ENCODE results near the gene FOXN1.
"Not testable (repeated sequence)": the region's sequence is repeated elsewhere in the genome, so short reads cannot be mapped to it uniquely, and the experiment has no call there.

The FOXN1 gene

DNA sequence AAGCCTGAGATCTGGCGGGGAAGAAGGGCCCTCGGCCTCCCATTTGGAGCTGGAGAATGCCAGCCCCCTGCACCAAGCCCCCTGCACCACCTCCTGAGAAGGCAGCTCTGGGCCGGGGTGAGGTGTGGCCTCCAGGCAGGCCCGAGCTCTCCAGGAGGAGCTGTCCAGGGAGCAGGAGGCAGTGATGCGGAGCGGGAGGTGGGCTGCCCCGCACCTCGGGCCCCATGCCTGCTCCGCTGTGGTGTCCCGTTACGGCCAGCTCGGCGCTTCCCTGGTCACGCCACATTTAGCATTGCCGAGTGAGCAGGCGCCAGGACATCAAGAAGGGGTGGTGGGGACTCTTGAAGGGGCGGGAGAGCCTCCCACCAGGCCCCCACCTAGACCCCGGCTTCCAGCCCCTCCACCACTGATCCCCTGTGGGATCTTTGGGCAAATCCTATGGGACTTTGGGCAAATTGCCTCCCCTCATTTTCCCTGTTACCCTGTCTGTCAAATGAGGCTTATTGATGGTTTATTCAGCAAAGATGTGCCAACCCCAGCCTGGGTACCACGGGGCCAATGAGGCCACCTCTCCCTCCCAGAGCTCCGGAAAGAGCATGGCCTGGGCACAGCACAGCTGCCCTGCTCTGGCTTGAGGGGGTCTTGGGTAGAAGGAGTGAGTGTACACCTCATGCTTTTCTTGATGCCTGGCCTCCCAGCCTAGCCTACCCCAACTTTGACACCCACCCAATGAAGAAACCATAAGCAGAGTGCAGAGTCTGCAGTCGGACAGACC is 15.3 kb downstream of the FOXN1 start:
- no peaks in the 10 kb centered on the region for H3K36me3 Mint-ChIP-seq (ENCODE audit: low read depth)
- H3K9me3 Mint-ChIP-seq = no peaks in the 10 kb centered on the region
- DNase-seq (no peak), ATAC-seq (no peak)
- H3K4me3 Mint-ChIP-seq = no peak overlapping the region
- H3K27me3 Mint-ChIP-seq = peaks cover 2% of the 10 kb centered on the region
- no peaks in the 10 kb centered on the region for H3K4me1 Mint-ChIP-seq
- H3K27ac Mint-ChIP-seq = no peak overlapping the region

DNA sequence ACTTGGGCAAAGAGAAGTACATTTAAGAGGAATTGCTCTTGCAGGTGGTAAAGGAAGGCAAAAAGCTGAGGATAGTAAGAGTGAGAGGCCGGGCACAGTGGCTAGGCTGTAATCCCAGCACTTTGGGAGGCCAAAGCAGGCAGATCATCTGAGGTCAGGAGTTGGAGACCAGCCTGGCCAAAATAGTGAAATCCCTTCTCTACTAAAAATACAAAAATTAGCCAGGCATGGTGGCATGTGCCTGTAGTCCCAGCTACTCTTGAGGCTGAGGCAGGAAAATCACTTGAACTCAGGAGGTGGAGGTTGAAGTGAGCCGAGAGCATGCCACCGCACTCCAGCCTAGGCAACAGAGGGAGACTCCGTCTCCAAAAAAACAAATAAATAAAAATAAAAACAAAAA is 16.1 kb downstream of the FOXN1 start:
- not testable (repeated sequence) for DNase-seq; H3K36me3 Mint-ChIP-seq (ENCODE audit: low read depth); ATAC-seq; H3K4me1 Mint-ChIP-seq; H3K27ac Mint-ChIP-seq; H3K4me3 Mint-ChIP-seq; H3K27me3 Mint-ChIP-seq; H3K9me3 Mint-ChIP-seq

DNA sequence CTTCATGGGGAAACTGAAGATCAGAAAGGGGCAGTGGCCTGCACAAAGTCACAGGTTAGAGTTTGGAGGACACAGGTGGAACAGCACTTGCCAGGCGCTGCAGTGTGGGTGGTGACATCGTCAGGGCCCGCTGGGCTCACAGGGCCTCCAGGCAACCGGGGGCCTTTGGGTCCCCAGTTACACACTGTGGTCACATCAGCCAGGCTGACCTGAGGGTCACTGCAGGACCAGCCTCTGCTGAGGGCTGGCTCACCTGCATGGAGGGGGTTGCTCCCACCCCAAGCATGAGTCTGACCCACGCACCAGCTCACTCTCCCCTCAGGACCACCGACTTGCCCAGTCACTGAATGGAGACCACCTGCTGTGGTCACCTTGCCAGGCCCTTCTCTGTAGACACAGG is 17.0 kb downstream of the FOXN1 start:
- Mint-ChIP-seq H3K36me3 (ENCODE audit: low read depth) (no peaks in the 10 kb centered on the region), H3K27me3 (peaks cover 2% of the 10 kb centered on the region), H3K9me3 (no peaks in the 10 kb centered on the region), H3K4me3 (no peak overlapping the region), H3K27ac (no peak overlapping the region), H3K4me1 (no peaks in the 10 kb centered on the region)
- DNase-seq = no peak
- no peak for ATAC-seq

DNA sequence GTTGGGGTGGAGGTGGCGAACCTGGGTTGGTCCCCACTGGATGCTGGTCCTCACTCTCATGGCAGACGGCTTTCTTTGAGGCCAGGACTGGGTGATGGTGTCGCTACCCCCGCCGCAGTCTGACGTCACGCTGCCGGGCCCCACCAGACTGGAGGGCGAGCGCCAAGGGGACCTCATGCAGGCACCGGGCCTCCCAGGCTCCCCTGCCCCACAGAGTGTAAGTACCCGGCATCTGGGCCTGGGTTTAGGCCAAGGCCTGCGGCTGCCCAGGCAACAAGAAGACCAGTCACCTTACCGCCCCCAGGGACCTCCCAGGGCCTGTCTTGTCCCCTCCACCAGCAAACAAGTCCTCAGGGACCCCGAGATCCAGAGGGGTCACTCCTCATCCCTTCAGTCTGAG is 17.7 kb downstream of the FOXN1 start:
- no peaks in the 10 kb centered on the region for H3K9me3 Mint-ChIP-seq
- H3K27me3 Mint-ChIP-seq = peaks cover 2% of the 10 kb centered on the region
- no peak overlapping the region for H3K27ac Mint-ChIP-seq
- H3K36me3 Mint-ChIP-seq (ENCODE audit: low read depth) = no peaks in the 10 kb centered on the region
- no peak for ATAC-seq
- H3K4me1 Mint-ChIP-seq = no peaks in the 10 kb centered on the region
- H3K4me3 Mint-ChIP-seq = no peak overlapping the region
- DNase-seq = no peak

DNA sequence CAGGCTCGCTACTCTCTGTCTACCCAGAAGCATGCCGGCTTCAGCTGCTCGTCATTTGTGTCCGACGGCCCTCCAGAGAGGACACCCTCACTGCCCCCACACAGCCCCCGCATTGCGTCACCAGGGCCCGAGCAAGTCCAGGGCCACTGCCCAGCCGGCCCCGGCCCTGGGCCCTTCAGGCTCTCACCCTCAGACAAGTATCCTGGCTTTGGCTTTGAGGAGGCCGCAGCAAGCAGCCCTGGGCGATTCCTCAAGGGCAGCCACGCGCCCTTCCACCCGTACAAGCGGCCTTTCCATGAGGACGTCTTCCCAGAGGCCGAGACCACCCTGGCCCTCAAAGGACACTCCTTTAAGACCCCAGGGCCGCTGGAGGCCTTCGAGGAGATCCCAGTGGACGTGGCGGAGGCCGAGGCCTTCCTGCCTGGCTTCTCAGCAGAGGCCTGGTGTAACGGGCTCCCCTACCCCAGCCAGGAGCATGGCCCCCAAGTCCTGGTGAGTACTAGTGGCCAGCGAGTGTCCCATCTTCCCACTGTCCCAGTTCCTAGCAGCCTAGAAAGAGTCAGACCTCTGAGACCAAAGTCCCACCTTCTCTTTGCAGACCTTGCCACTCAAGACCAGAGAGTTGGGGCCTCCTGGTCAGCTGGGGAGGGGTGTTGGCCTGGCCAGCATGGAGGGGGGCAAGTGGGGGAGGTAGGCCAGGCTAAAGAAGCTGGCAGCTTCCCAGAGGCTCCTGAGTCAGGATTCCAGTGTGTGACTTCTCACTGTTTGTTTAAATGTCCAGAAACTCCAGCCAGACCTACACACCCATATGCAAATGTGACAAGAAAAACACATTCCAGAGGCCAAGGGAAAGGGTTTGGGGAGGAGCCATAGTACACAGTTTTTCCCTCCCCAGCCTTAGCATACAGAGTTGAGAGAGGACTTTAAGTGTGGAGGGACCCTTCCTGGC is 18.6 kb downstream of the FOXN1 start:
- no peak for DNase-seq
- no peaks in the 10 kb centered on the region for H3K9me3 Mint-ChIP-seq
- no peaks in the 10 kb centered on the region for H3K4me1 Mint-ChIP-seq
- H3K4me3 Mint-ChIP-seq = no peak overlapping the region
- H3K27ac Mint-ChIP-seq = no peak overlapping the region
- no peak for ATAC-seq
- no peaks in the 10 kb centered on the region for H3K36me3 Mint-ChIP-seq (ENCODE audit: low read depth)
- H3K27me3 Mint-ChIP-seq = no peaks in the 10 kb centered on the region

DNA sequence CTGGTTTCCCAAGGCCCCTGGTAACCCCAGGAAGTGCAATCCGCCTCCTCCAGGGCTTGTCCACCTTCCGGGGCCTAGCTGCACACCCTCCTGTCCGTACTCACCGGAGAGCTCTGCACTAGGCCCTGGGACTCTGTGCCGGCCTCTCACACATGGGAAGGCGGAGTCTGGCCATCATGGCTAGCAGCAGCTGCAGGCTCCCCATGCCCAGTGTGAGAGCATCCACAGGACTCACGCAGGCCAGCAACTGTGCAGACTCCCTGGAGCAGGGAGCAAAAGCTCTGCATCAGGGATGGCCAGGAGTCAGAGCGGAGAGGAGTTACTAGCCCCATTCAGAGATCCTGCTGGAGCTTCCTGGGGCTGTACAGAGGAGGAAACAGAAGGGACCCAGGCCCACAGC is 20.2 kb downstream of the FOXN1 start:
- Mint-ChIP-seq H3K4me1 (no peaks in the 10 kb centered on the region), H3K4me3 (no peak overlapping the region), H3K36me3 (ENCODE audit: low read depth) (no peaks in the 10 kb centered on the region), H3K27ac (no peak overlapping the region), H3K9me3 (no peaks in the 10 kb centered on the region), H3K27me3 (no peaks in the 10 kb centered on the region)
- ATAC-seq (no peak), DNase-seq (no peak)

DNA sequence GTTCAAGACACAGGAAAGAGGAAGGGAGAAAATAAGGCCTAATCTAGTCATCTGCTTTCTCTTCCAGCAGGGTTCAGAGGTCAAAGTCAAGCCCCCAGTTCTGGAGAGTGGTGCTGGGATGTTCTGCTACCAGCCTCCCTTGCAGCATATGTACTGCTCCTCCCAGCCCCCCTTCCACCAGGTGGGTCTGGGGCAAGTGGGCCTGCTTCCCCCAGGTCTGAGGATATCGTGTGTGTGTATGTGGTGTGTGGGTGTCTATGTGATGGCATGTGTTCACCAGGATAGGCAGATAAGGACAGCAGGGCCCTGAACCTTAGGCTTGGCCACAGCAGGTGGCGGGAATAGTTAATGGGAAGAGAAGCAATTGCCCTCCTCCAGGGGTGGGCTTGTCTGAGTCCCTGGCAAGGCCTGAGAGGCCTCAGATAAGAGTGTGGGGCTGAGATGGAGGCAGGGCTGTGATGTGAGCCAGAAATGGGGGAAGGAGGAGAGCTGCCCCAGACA is 21.1 kb downstream of the FOXN1 start:
- DNase-seq (no peak), ATAC-seq (no peak)
- Mint-ChIP-seq H3K27me3 (peaks cover 2% of the 10 kb centered on the region), H3K9me3 (no peaks in the 10 kb centered on the region), H3K27ac (no peak overlapping the region), H3K4me3 (no peak overlapping the region), H3K4me1 (no peaks in the 10 kb centered on the region), H3K36me3 (ENCODE audit: low read depth) (no peaks in the 10 kb centered on the region)

DNA sequence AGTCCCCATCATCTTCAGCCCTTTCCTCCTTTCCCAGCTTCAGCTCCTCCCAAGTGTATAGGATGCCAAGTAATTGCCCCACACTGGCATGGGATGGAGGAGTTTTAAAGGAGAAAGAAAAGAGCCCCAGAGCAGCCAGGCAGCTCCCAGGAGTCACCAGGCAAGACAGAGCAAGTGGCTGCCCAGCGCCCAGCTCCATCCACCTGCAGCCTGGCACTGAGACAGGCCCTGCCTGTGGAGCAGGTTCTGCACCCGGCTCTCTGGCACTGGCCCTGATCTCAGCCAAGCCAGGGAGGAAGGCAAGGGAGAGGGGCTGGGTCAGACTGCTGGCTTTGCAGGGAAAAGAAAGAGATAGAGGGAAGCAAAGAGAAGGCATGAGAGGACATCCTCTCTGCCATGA is 21.7 kb downstream of the FOXN1 start:
- H3K9me3 Mint-ChIP-seq = no peaks in the 10 kb centered on the region
- H3K4me1 Mint-ChIP-seq = no peaks in the 10 kb centered on the region
- H3K27me3 Mint-ChIP-seq = peaks cover 2% of the 10 kb centered on the region
- H3K36me3 Mint-ChIP-seq (ENCODE audit: low read depth) = no peaks in the 10 kb centered on the region
- H3K4me3 Mint-ChIP-seq = no peak overlapping the region
- ATAC-seq (no peak), DNase-seq (no peak)
- H3K27ac Mint-ChIP-seq = no peak overlapping the region

DNA sequence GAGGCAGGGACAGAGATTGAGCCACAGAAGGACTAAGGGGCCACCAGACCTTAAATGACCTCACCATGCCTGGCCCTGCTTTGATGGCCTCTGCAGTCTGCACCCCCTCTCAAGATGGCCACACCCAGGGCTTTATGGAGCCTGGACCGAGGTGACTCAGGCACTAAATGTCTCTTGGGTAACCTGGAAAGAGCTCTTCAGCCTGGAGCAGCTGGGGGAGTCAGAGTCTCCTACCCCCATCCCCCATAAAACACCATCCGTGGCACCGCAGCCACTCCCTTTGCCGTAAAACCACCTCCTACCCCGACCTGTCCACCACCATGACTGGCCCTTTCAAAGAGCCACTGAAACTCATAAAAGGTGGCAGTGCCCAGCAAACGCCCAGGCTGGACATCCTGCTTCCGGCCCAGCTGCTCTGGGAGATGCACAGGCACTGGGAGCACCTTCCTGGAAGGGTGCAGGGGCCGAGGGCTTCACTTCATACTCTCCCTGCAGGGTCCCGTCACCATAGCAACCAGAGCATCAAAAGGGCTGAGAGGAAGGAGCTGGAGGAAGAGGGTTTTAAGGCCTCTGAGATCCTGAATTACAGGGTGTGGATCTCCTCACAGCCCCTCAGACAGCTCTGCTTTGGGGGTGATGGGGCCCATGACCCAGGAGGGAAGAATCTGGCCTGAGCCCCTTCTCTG is 22.3 kb downstream of the FOXN1 start:
- DNase-seq = no peak
- H3K36me3 Mint-ChIP-seq (ENCODE audit: low read depth) = no peaks in the 10 kb centered on the region
- no peak for ATAC-seq
- no peaks in the 10 kb centered on the region for H3K9me3 Mint-ChIP-seq
- no peaks in the 10 kb centered on the region for H3K4me1 Mint-ChIP-seq
- H3K27ac Mint-ChIP-seq = no peak overlapping the region
- peaks cover 2% of the 10 kb centered on the region for H3K27me3 Mint-ChIP-seq
- H3K4me3 Mint-ChIP-seq = no peak overlapping the region

DNA sequence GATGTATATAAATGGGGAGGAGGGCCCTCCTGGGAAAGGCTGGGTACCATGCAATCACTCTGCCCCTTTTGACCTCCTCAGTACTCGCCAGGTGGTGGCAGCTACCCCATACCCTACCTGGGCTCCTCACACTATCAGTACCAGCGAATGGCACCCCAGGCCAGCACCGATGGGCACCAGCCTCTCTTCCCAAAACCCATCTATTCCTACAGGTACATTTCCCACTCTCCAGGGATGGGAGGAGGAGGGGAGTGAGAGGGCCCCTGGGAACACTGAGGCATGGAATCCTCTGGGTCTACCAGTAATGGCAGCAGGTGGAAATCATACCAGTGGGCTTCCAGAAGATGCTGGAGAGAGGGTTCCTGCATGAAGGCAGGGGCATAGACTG is 22.9 kb downstream of the FOXN1 start:
- H3K27ac Mint-ChIP-seq = no peak overlapping the region

DNA sequence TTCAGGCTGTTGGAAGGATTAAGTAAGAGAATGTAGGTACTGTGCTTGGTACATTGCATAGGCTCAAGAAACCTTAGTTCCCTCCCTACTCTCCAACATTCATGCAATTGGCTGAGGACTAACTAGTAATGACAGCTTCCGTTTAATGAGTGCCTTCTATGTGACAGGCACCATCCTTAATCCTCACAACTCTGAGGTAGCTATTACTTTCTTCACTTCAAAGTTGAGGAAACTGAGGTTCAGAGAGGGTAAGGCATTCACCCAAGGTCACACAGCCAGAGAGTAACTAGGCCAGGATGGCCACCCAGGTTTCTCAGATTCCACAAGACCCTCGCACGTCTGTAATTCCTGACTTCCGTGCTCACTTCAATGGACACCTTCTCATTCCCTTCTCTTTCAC is 24.1 kb downstream of the FOXN1 start:
- ATAC-seq = no peak
- H3K36me3 Mint-ChIP-seq (ENCODE audit: low read depth) = no peaks in the 10 kb centered on the region
- H3K27ac Mint-ChIP-seq = no peak overlapping the region
- DNase-seq = no peak
- H3K9me3 Mint-ChIP-seq = no peaks in the 10 kb centered on the region
- H3K4me3 Mint-ChIP-seq = no peak overlapping the region
- peaks cover 2% of the 10 kb centered on the region for H3K27me3 Mint-ChIP-seq
- no peaks in the 10 kb centered on the region for H3K4me1 Mint-ChIP-seq

More for the DNA sequence above, 22.9 kb downstream of the FOXN1 start:
- DNase-seq (no peak), ATAC-seq (no peak)
- H3K4me1 Mint-ChIP-seq = no peaks in the 10 kb centered on the region
- H3K36me3 Mint-ChIP-seq (ENCODE audit: low read depth) = no peaks in the 10 kb centered on the region
- no peaks in the 10 kb centered on the region for H3K9me3 Mint-ChIP-seq
- no peak overlapping the region for H3K4me3 Mint-ChIP-seq
- H3K27me3 Mint-ChIP-seq = peaks cover 2% of the 10 kb centered on the region

DNA sequence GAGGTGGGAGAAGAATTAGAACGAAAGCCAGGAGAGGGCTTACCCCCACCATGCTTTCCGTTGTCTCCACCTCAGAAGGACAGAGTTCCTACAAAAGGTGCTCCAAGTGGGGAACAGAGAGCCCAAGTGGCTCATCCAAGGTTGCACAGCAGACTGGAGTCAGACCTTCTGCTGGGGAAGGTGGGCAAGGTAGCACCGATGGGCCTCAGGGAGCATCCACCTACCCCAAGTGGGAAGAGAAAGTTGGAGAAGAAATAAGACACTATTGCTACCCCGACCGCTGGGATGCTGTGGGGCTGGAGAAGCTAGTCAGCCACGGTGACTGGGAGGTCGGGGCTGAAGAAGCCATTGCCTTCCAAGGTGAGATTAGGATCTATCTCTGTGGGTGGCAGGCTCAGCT is 24.8 kb downstream of the FOXN1 start:
- H3K4me3 Mint-ChIP-seq = no peak overlapping the region
- no peak overlapping the region for H3K27ac Mint-ChIP-seq
- ATAC-seq = no peak
- H3K4me1 Mint-ChIP-seq = no peaks in the 10 kb centered on the region
- DNase-seq = no peak
- H3K27me3 Mint-ChIP-seq = peaks cover 2% of the 10 kb centered on the region
- no peaks in the 10 kb centered on the region for H3K36me3 Mint-ChIP-seq (ENCODE audit: low read depth)
- H3K9me3 Mint-ChIP-seq = no peaks in the 10 kb centered on the region

DNA sequence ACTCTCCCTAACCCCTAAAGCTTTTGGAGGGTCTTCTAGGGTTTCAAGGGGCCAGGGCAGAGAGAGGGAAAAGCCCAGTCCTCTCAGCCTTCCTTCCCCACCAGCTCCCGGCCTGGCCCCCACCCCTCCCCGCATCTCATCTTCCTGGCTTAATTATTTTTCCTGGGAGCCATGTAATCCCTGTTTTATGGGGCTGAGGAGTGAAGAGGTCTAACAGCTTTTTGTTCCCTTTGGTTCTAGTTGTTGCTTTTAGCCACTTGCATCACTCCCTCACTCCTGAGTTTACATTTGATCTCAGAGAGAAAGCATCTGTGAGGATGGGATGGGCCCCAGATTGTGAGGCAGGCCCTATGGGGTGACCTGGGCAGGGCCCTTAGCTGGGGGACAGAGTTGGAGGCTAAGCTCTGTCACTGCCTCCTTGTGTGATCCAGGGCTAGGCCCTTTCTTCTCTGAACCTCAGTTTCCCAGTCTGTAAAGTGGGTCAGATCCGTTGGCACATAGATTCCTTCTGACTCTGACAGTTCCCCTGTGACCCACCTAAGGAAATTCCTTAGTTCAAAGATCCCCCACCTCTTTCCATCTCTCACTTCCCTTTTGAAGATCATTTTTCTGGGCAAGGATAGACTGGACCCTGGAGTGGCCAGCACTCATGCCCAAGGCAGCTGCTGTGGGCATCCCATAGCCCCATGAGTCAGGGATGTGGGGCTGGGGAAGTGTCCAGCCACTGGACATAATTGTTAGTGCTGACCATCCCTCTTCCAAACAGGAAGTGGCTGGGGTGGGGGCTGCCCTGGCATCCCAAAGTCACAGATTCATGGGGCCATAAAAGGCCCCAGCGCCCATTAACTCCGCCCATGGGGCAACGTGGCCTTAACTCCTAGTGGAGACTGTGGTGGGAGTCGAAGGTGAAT is 26.2 kb downstream of the FOXN1 start:
- Mint-ChIP-seq H3K4me1 (no peaks in the 10 kb centered on the region), H3K27ac (no peak overlapping the region), H3K9me3 (no peaks in the 10 kb centered on the region), H3K27me3 (peaks cover 2% of the 10 kb centered on the region), H3K4me3 (no peak overlapping the region), H3K36me3 (ENCODE audit: low read depth) (no peaks in the 10 kb centered on the region)
- DNase-seq (no peak), ATAC-seq (no peak)

Measured in activated naive CD8-positive, alpha-beta T cell treated with anti-CD3 and anti-CD28 coated beads, Interleukin-2, amount 50 U/mL, for 24 hours (primary cell).